ENCODE data around the gene DUSP28.

DUSP28 gene

DNA sequence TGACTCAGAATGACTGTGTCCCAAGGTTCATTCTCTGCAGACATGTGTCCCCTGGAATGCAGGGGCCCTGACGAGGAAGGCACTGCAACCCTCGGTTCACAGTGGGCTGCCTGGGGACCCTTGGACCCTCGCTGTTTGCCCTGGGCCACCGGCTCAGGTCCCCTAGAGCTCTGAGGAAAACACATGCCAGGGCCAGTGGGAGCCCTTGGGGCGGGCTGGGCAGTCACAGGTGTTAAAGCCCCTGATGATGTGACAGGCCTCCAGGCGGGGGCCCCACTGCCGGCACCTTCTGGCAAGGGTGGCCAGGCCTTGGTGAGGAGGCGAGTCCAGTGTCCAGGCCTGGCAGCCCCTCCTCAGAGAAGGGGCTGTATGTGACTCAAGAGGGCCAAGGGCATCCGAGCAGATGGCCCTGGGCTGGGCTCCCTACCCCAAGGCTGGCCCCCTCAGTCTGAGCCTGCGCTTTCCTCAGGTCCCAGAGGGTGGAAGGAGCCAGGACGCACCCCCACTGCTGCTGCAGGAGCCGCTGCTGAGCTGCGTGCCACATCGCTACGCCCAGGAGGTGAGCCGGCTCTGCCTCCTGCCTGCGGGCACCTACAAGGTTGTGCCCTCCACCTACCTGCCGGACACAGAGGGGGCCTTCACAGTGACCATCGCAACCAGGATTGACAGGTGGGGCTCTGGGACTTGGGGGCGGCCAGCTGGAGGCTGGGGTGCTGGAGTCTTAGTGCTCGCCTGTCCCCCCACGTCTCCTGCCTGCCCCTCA, 37.4 kb downstream of the DUSP28 start:
- no peak for DNase-seq

DNA sequence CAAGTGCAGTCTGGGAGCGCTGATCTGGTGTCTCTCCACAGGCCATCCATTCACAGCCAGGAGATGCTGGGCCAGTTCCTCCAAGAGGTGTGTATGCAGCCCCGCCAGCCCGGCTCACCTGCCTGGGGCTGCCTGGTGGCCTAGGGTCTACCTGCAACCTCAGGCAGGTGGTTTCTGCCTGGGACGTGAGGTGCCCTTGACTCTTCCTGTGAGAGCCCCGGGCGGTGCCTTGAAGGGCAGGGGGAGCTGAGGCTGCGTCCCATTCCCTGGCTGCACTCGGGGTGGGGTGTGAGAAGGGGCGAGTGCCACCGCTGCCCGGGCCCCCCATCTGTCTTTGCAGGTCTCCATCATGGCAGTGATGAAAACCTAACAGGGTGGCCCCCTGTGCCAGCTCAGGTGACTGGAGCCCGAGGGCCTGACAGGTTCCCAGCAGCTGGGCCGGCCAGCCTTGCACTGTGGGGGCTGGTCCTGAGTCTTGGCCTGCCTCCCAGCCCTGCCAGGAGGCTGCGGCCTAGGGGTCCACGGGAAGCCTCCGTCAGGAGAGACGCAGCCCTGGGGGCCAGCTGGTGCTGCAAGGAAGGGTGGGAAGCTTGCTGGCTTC, 38.3 kb downstream of the DUSP28 start:
- no peak for DNase-seq

DNA sequence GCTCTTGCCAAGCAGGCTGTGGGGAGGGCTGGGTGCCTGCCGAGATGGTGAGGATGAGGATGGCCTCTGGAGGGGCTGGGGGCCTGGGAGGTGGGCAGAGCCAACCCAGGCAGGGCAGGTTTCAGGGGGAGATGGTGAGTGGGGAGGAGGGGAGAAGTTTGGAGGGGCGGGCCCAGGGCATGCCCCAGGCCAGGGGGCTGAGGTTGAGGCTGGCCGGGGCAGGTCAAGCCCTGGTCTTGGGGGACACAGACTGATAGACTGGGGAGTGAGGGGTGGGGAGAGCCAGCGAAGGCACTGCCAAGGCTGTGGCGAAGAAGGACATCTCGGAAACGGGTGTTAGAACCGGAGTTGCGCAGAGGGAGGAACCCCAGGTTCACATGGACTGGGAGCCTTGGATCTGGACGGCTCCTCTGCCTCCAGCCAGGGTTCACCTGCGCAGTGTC, 39.0 kb downstream of the DUSP28 start:
- no peak for DNase-seq

DNA sequence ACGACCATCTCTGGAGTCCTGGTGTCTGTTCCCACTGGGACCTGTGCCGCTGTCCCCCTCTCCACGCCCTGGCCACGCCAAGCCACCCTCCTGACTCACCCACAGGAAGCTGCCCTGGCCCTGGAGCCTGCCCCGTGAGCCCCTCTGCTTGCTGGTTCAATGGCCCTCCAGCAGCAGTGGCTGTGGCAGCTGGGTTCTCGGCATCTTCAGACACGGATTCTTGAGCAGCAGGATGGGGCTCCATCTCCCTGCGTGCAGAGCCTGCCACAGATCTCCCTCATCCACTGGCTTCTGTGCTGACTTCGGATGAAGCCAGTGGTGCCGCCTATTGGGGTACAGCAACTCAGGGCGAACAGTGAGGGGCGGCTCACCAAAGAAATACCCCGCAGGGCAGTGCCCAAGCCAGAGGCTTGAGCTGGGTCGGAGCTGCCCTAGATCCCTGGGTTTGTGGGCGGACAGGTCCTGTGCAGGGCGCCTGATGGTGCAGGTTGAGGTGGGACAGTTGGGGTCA, 40.3 kb downstream of the DUSP28 start:
- DNase-seq = no peak

DNA sequence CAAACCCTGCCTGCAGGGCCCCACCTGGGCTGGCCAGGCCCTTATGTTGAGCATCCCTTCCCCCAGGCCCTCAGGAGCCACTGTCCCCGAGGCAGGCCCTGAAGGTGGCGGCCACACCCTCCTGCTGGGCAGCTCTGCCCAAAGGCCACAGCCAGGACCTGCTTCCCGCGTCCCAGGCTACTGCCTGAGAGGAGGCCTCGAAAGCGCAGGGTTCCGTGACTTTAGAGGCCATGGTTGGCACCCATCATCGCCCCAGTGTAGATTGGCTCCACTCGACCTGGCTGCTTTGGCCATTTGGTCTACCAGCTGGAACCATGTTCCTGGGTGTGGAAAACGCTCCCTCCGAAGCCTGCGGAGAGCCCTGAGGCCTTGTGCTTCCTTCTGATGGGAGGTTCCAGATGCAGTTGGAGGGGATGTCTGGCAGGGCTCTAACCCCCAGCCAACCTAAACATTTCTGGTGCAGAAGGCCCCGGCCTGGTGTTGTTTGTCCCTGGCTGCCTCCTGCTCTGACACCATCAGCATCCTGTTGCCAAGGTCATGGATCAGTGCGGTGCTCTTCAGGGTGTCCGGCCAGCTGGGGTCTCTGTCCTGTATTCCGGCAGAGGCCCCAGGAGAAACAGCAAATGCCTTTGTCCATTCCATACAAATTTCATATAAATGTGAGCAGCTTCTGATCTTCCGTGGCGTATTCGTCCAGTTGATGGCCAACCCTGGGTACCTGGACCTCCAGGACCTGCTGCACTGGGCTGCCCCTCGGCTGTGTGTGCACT, 41.1 kb downstream of the DUSP28 start:
- no peak for DNase-seq

DNA sequence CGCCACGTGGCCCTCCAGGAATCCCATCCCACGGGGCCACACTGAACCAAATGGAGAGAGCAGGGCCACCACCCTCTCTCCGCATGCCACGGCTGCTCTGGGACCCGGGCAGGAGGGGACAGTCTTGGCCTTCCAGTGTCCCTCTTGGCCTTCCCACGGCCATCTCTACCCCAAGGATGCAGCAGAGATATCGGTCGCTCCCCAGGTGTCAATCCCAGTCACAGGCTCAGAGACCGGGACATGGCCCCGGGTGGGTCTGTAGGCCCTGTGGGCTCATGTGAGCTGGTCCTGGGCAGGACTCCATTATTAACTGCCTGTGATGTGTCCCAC, 41.6 kb downstream of the DUSP28 start:
- no peak for DNase-seq

DNA sequence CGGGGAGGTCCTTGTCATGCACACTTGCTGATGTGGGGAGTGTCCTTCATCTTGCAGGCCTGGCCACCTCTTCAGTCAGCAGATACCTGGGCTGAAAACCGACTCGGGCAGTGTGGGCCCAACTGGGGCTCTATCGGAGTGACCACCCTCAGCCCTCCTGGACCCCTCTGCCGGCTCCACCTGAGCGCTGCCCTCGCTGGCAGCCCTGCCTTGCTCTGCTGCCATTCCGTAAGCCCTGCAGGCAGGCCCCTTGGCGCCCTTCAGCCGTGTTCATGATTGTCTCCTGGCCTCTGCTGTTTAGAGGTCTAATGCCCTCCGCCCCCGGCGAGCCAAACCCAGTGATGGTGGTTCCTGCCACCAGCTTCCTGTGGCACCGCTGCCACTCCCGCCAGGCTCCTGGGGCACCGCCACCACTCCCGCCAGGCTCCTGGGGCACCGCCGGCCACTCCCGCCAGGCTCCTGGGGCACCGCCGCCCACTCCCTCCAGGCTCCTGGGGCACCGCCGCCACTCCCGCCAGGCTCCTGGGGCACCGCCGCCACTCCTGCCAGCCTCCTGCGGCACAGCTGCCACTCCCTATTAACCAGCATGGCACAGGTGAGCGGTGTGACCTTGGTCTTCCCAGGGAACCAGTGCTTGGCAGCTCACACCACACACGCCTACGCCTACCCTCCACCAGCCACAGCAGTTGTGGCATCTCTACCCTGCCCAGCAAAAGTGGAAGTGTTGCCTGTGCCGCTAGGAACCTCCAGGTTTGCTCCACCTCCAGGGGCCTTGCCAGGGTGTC, 42.3 kb downstream of the DUSP28 start:
- DNase-seq = no peak

DNA sequence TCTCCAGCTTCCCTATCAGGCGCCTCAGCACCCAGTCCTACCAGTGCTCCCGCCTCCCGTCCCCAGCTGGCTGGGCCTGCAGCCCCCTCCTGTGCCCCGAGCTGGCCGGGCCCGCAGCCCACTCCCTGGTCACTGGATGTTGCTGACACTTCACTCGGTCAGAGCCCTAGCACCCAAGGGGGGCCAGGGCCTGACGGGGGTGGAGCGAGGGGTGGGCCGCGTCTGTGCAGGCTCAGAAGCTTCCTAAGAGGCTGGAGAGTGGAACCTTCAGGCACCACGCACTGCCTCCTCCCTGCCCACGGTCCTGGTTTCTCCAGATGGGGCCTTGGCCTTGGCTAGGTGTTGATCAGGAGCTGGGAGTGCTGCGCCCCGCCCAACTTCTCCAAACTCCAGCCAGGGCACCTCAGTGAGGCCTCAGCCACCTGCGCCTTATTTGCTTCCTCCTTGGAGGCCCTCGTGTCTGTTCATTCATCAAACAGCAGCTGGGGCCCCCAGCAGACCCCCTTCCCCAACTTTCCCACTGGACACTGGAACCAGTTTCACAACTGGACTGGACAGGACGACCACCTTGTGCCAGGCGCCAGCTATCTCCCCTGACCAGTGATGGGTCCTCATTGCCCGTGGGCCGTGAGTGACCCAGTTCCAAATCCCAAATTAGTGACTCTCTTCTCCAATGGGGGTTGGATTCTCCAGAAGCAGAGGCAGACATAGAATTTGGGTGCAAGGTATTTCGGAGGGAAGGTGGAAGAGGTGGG, 43.1 kb downstream of the DUSP28 start:
- DNase-seq = no peak

DNA sequence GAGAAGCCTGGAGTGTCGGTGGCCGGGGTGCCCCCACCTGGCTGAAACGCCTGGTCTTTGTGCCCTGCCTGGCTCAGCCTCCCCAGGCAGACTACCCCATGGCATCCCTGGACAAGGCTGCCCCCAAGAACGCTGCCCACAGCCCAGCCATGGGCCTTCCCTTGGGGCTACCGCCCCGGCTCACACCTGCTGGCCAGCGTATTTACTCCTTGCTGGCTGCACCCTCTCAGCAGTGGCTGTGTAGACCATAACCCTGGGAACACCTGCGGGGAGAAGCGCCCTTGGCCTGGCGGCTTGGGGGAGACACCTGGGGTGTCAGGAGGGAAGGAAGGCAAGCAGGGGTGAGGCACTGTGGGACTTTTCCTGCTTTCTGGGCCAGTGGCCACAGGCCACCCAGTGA, 43.7 kb downstream of the DUSP28 start:
- no peak for DNase-seq

DNA sequence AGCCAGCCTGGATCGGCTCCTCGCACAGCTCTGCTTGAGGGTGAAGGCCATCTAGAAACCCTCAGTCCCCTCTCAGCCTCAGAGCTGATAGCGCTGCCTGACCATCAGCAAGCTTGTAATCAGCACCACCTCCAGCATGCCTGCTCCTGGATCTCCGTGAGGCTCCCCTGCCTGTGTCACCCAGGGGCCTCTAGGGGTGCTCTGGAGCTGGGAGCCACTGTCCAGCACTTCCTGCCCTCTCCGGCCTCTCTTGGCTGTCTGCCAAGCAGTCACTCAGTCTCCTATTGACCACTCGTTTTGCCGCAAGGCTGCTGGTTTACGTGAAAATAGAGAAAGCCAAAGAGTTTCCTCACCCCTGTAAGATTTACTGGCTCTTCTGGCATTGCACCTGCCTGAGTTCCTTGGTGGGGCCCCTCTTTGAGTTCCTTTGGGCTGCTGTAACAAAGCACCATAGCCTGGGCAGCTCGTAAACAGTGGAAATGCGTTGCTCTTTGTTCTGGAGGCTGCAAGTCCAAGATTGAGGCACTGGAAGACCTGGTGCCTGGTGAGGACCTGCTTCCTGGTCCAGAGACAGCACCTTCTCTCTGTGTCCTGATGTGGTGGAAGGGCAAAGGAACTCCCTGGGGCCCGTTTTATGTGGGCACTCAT, 44.3 kb downstream of the DUSP28 start:
- peak in 55 of 58 donors; percentile 15 to 98 (median 67) for DNase-seq

DNA sequence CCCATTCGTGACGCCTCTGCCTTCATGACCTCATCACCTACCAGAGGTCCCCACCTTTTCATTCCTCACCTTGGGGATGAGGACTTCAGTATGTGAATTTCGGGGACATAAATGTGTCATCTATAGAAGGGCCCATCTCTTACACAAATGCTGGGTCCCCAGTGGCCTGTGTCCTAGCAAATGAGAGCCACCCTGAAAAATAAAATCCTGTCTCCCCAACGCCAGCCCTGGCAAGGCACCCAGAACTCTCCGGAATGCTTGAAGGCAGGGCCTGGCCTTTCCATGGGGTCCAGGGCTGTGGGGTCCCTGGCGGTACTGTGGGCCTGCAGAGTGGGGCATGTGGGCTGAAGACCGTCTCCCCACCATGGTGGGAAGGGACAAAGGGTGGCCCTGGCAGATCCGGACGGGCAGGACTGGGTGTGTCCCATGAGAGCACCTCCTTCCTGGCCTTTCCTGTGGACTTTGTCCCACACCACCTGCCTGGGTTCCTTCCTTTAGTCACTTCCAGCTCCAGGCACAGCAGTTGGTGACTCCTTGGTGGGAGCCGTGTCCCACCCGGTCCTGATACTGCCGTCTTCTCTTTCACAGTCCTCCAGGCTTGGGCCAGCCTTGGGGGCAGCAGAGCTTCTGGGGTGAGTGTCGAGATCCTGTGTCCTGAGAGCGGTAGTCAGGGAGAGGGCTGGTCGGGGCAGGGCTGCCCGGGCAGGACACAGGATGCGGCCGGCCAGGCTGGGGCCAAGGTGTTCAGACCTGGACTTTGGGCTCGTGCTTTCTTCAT, 45.0 kb downstream of the DUSP28 start:
- no peak for DNase-seq

DNA sequence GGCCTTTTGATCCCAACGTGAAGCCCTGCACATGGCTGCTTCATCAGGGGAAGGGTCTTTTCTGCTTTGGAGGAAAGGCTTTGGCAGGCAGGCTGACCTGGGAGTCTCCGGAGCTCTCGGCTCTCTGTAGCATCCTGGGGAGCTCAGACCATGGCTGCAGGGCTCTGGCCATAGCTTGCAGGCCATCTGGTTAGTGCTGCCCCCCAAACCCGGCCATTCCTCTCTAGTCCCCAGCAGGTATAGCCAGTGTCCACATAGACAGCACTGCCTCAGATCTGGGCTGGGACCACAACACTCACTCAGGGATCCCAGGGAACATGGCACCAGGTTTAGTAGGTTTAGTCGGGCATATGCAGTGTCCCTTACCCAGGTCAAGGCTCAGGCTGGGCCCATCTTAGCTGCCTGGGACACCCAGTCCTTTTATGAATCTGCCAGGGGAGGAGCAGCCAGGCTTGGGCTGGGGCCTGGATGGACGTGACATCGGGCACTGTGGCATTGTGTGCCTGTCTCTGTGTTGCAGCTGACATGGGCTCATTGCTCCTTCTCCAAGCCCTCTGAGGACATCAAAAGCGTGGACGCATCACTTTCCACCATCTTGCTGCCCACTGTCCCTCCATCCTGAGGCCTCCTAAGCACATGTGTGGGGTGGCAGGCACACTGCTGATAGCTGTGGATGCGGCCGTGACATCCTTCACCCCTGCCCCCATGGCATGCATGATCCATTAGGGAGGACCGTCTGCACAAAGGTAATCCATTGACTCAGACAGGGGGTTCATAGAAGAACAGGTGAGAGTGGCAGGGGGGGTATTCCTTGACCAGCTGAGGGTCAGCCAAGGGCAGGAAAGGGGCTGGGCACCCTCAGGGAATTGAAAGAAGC, 45.9 kb downstream of the DUSP28 start:
- DNase-seq = no peak

DNA sequence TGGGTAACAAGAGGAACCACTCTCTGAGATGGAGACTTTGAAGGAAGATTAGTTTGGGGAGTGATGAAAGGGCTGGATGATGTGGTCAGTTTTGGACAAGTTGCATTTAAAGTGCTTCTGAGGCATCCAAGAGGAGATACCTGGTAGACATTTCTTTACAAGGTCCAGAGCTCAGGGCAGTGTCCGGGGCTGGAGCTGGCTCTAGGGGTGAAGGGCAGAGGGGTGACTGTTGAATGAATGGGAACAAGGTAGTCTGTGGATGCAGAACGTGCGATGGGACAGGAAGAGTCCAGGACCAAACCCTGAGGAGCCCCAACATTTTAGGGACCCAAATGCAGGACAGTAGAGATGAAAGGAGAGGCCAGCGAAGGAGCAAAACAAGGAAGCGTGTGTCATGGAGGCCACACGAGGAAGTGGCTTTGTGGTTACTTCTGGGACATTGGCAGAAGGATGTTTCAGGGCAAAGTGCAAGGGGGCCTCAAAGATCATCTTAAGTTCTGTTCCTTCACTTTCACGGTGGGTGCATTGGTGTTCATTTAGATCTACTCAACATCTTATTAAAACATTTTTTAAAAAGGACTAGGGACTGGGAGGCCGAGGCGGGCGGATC, 51.5 kb downstream of the DUSP28 start:
- no peak for DNase-seq

Measured in anterior cingulate cortex (tissue), 58 donors.